CD4-positive, alpha-beta T cell (primary cell): ENCODE data around the gene FAM184A. TPM values are rescaled to one million over a fixed set of nuclear protein-coding genes. Genes with fewer than 3 reads are reported as not detected.

Source experiments
- ATAC-seq: fragments of 200-7000 bp; cut with Tn5 transposase; one replicate; pipeline ENCODE4 v1.10.0; 2022; ENCODE audit warnings: mild to moderate bottlenecking; ENCODE audit not compliant: poor library complexity
- CTCF ChIA-PET: fragments of 350-600 bp; sonication (Branson Sonifier 250); formaldehyde crosslinking; loops from one replicate; lab custom pipeline; 2021; ENCODE audit warnings: antibody characterized with exemption, inconsistent platforms; lab: Charles Lee
- POLR2A ChIA-PET: fragments of 350-600 bp; sonication (Branson Sonifier 250); formaldehyde crosslinking; loops from one replicate; lab custom pipeline; 2021; ENCODE audit warnings: antibody characterized with exemption, inconsistent platforms; lab: Charles Lee
- DNase-seq, 14 experiments: peaks; one replicate each; pipeline ENCODE4 v3.0.0-alpha.2; 2013 to 2020; ENCODE audit warnings: mixed read lengths in 2 of 14
- H3K27ac ChIP-seq, 2 donors: one replicate each; pipeline versions ENCODE4 v1.5.1 to v1.7.0; 2013; ENCODE audit warnings: low read length in 2 of 2, low read depth in 1 of 2, mild to moderate bottlenecking in 1 of 2
- H3K27me3 ChIP-seq, 2 experiments: 1 replicate in 1 of 2; 2 replicates in 1 of 2; pipeline versions ENCODE4 v1.6.1 to v1.7.0; 2013; ENCODE audit warnings: low read length in 2 of 2, control low read depth in 1 of 2, mild to moderate bottlenecking in 1 of 2, moderate library complexity in 1 of 2; ENCODE audit not compliant: insufficient read depth in 2 of 2, control insufficient read depth in 1 of 2
- H3K36me3 ChIP-seq: one replicate; pipeline ENCODE4 v1.6.1; 2013; ENCODE audit warnings: low read length, control low read depth; ENCODE audit not compliant: insufficient read depth
- H3K4me1 ChIP-seq: one replicate; pipeline ENCODE4 v1.6.1; 2013; ENCODE audit warnings: low read length, control low read depth; ENCODE audit not compliant: insufficient read depth
- H3K4me3 ChIP-seq: one replicate; pipeline ENCODE4 v1.5.1; 2013; ENCODE audit warnings: mild to moderate bottlenecking, low read length, moderate library complexity
- H3K9me3 ChIP-seq, 2 experiments: 1 replicate in 1 of 2; 2 replicates in 1 of 2; pipeline versions ENCODE4 v1.6.1 to v1.7.0; 2013; ENCODE audit warnings: low read length in 2 of 2, mild to moderate bottlenecking in 2 of 2, control low read depth in 1 of 2, moderate library complexity in 1 of 2; ENCODE audit not compliant: control insufficient read depth in 1 of 2, insufficient read depth in 1 of 2
- H3K27ac Mint-ChIP-seq: one replicate; pipeline ENCODE4 v1.8.0; 2020; ENCODE audit warnings: mixed read lengths
- H3K27me3 Mint-ChIP-seq: one replicate; pipeline ENCODE4 v1.8.0; 2021; ENCODE audit warnings: mixed read lengths
- H3K36me3 Mint-ChIP-seq: one replicate; pipeline ENCODE4 v1.8.0; 2021; ENCODE audit warnings: low read depth, mixed read lengths
- H3K4me1 Mint-ChIP-seq: one replicate; pipeline ENCODE4 v1.8.0; 2021; ENCODE audit warnings: low read depth, mixed read lengths
- H3K4me3 Mint-ChIP-seq: one replicate; pipeline ENCODE4 v1.8.0; 2020; ENCODE audit warnings: mild to moderate bottlenecking, mixed read lengths
- H3K9me3 Mint-ChIP-seq: one replicate; pipeline ENCODE4 v1.8.0; 2020; ENCODE audit warnings: mixed read lengths
- CTCF ChIP-seq: fragments of 200-600 bp; IDR thresholded peaks from one replicate; pipeline ENCODE4 v1.8.0; 2022; ENCODE audit warnings: antibody characterized with exemption, mild to moderate bottlenecking
- intact Hi-C, 2 experiments: fragments of 100-400 bp; cut with DNase I in 1 of 2; cut with micrococcal nuclease in 1 of 2; formaldehyde crosslinking; loops; one replicate each; pipeline versions ENCODE4 v1.15.1 to v1.9.0; 2023 to 2025; cut with DNase I, micrococcal nuclease
- total RNA-seq, 174 experiments: library from RNA in 2 of 174; stranded (reverse) in 2 of 174; gene quantifications; one replicate each; pipeline ENCODE4 v1.2.3 and lab custom pipeline; 2021 to 2026

Gene FAM184A
- total RNA-seq, 2 experiments from 2014 or later, result 2.9 to 3.3 TPM

- Mint-ChIP-seq H3K9me3 (no peaks in the 10 kb centered on the region), H3K4me3 (no peak overlapping the region), H3K27ac (no peak overlapping the region), H3K27me3 (no peaks in the 10 kb centered on the region), H3K36me3 (no peaks in the 10 kb centered on the region), H3K4me1 (peaks cover 6% of the 10 kb centered on the region)
- no peak overlapping the region for H3K27ac ChIP-seq
- DNase-seq, result no peak
- H3K4me1 ChIP-seq, result no peaks in the 10 kb centered on the region
- ATAC-seq, result no peak
- no peak overlapping the region for H3K4me3 ChIP-seq
- intact Hi-C loops, result no loop called here
- H3K36me3 ChIP-seq, result no peaks in the 10 kb centered on the region
- no peak for TF ChIP-seq CTCF
- ChIA-PET POLR2A (no interaction called here), CTCF (no interaction called here)
- H3K27me3 ChIP-seq, result no peaks in the 10 kb centered on the region
- no peaks in the 10 kb centered on the region for H3K9me3 ChIP-seq
Observed at GRCh38 chr6:118993358-118993757, 85.1 kb downstream of the FAM184A start.

GRCh38 chr6:118992186-118992795 is 86.2 kb downstream of the FAM184A start:
- intact Hi-C loops, result no loop called here
- Mint-ChIP-seq H3K4me1 (no peaks in the 10 kb centered on the region), H3K36me3 (no peaks in the 10 kb centered on the region), H3K27ac (no peak overlapping the region), H3K4me3 (no peak overlapping the region), H3K27me3 (no peaks in the 10 kb centered on the region), H3K9me3 (no peaks in the 10 kb centered on the region)
- Histone ChIP-seq H3K4me3 (no peak overlapping the region), H3K27me3 (no peaks in the 10 kb centered on the region), H3K36me3 (no peaks in the 10 kb centered on the region), H3K4me1 (no peaks in the 10 kb centered on the region), H3K27ac (no peak overlapping the region), H3K9me3 (no peaks in the 10 kb centered on the region)
- ChIA-PET POLR2A (no interaction called here), CTCF (interaction anchor here (0.7 kb wide), 1 partner anchor 452 kb away, joined by 3 read pairs; no protein-coding TSS in a partner anchor)
- ATAC-seq (no peak), DNase-seq (no peak)
- no peak for TF ChIP-seq CTCF

GRCh38 chr6:118986312-118986711 is 92.2 kb downstream of the FAM184A start:
- no peaks in the 10 kb centered on the region for H3K36me3 ChIP-seq
- no peak overlapping the region for H3K4me3 ChIP-seq
- H3K4me1 Mint-ChIP-seq, result no peaks in the 10 kb centered on the region
- ChIA-PET POLR2A (no interaction called here), CTCF (interaction anchor here (1.1 kb wide), 1 partner anchor 10 kb away, joined by 3 read pairs; no protein-coding TSS in a partner anchor)
- intact Hi-C loops, result no loop called here
- H3K27ac ChIP-seq, result no peak overlapping the region
- TF ChIP-seq CTCF, result no peak
- H3K9me3 ChIP-seq, result no peaks in the 10 kb centered on the region
- no peak overlapping the region for H3K27ac Mint-ChIP-seq
- DNase-seq (no peak), ATAC-seq (no peak)
- H3K36me3 Mint-ChIP-seq, result no peaks in the 10 kb centered on the region
- no peaks in the 10 kb centered on the region for H3K4me1 ChIP-seq
- no peaks in the 10 kb centered on the region for H3K9me3 Mint-ChIP-seq
- no peak overlapping the region for H3K4me3 Mint-ChIP-seq
- no peaks in the 10 kb centered on the region for H3K27me3 Mint-ChIP-seq
- no peaks in the 10 kb centered on the region for H3K27me3 ChIP-seq
